HT-29 (cell line): ENCODE measurements around the gene RAB25. TPM values are rescaled to one million over a fixed set of nuclear protein-coding genes. Genes with fewer than 3 reads are reported as not detected.
"Not testable (repeated sequence)": the region's sequence is repeated elsewhere in the genome, so short reads cannot be mapped to it uniquely, and the experiment has no call there.

Experiments
- DNase-seq: peaks from one replicate; pipeline ENCODE4 v3.0.0-alpha.2; 2015; ENCODE audit warnings: low spot score
- total RNA-seq: library from RNA; depleted of rRNA; stranded (reverse); fragments of >200 nt; shearing (Covaris generic); gene quantifications from 2 replicates; pipeline ENCODE4 v1.2.3, GENCODE V29; 2014; rRNA removed

The RAB25 gene
- 163 and 185 TPM in 2 replicates for total RNA-seq

GRCh38 chr1:156060937-156061636 is at the start of gene RAB25:
RAB25 (plus strand) TSS chr1:156061160; CDS start chr1:156061401, 241 bp downstream.
- DNase-seq: peak; percentile 94

- DNase-seq: no peak
Measured at GRCh38 chr1:156012051-156012817, 48.7 kb upstream of the RAB25 start.

- DNase-seq: no peak
Measured at GRCh38 chr1:156014829-156015228, 46.1 kb upstream of the RAB25 start.

GRCh38 chr1:156019946-156020292 is 41.0 kb upstream of the RAB25 start:
- no peak for DNase-seq

GRCh38 chr1:156020293-156021092 is 40.5 kb upstream of the RAB25 start, which contains the start of gene SSR2:
SSR2 (minus strand) TSS chr1:156020951; CDS start chr1:156020167, 784 bp downstream.
- DNase-seq: peak; percentile 91

- no peak for DNase-seq
Measured at GRCh38 chr1:156021093-156021428, 39.9 kb upstream of the RAB25 start.

GRCh38 chr1:156021954-156022353 is 39.0 kb upstream of the RAB25 start:
- no peak for DNase-seq

- no peak for DNase-seq
Measured at GRCh38 chr1:156024801-156025200, 36.2 kb upstream of the RAB25 start.

- DNase-seq: peak; percentile 76
Measured at GRCh38 chr1:156025876-156026275, 35.1 kb upstream of the RAB25 start.

GRCh38 chr1:156026588-156026987 is 34.4 kb upstream of the RAB25 start:
- no peak for DNase-seq

GRCh38 chr1:156033011-156033410 is 27.9 kb upstream of the RAB25 start:
- DNase-seq: no peak

- not testable (repeated sequence) for DNase-seq
Measured at GRCh38 chr1:156034991-156035390, 26.0 kb upstream of the RAB25 start.

GRCh38 chr1:156042828-156043227 is 18.1 kb upstream of the RAB25 start:
- no peak for DNase-seq

- DNase-seq: no peak
Measured at GRCh38 chr1:156045076-156045475, 15.9 kb upstream of the RAB25 start.

GRCh38 chr1:156048663-156049258 is 12.2 kb upstream of the RAB25 start:
- no peak for DNase-seq

- no peak for DNase-seq
Measured at GRCh38 chr1:156050376-156050775, 10.6 kb upstream of the RAB25 start.

- DNase-seq: no peak
Measured at GRCh38 chr1:156051011-156051725, 9.8 kb upstream of the RAB25 start.

- peak; percentile 72 for DNase-seq
Measured at GRCh38 chr1:156052862-156053767, 7.8 kb upstream of the RAB25 start.

- DNase-seq: peak; percentile 81
Measured at GRCh38 chr1:156053768-156054499, 7.0 kb upstream of the RAB25 start, which contains the start of gene UBQLN4. UBQLN4 (minus strand) TSS chr1:156053798; CDS start chr1:156053701, 97 bp downstream.
